ACHN (cell line): Measurements from ENCODE around the gene KIAA1217.

Experiments
- DNase-seq: peaks from one replicate; pipeline ENCODE4 v3.0.0-alpha.2; 2015
- in situ Hi-C: cut with HindIII; loops from 2 replicates; pipeline ENCODE4 v1.10.0; 2017; ENCODE audit warnings: low sequenced_read_pairs, low pct_ligation_motif_present, low pct_unique_long_range_greater_than_20kb

KIAA1217 gene

DNA sequence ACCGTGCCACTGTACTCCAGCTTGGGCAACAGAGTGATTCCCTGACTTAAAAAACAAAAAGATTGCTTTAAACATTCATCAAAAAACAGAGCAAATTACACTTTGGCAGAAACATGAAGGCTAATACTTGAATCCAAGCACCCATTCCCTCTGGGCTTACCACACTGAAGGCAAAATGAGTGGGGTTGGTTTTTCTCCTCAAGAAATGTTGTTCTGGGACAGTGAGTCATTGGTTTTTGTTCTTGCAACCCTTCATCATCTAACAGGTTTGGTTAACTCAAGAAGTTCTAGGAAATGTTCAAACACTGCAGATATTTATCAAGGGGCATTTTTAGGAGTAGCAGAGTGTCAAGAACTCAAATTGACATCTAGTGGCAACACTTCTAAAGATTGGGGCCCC, 60.5 kb downstream of the KIAA1217 start:
- in situ Hi-C loops = no loop called here

DNA sequence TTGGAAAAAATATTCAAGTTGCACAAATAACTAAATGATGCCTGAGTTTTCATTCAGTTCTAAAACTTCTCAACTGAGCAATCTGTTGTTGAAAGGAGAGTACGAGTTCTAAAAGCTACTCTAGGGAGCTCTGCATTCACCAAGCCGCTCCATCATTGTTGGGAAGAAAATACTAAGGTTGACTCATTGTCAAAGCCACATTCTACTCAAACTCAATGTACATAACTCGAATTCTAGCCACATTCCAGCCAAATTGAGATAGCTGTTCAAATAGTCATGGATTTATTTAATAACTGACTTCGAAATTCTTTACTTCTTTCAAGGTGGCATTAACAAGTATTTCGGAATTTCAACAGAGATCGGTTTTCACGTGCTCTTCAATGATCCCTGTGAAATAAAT, 63.4 kb downstream of the KIAA1217 start:
- in situ Hi-C loops = no loop called here

More for the DNA sequence above, 60.5 kb downstream of the KIAA1217 start:
- DNase-seq = no peak

DNA sequence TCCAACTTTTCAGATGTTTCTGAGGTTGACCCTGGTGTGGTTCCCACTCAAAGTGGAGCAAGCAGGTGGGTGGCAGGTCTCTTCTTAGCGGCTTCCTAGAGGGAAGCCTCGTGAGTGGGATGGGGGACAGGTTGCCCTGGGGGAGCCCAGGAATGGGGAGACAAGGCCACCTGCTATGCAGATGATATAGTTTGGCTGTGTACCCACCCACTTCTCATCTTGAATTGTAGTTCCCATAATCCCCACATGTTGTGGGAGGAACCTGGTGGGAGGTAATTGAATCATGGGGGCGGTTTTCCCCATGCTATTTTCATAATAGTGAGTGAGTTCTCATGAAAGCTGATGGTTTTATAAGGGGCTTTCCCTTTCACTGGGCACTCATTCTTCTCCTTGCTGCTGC, 68.3 kb downstream of the KIAA1217 start:
- in situ Hi-C loops = no loop called here
- DNase-seq = no peak

More for the DNA sequence above, 63.4 kb downstream of the KIAA1217 start:
- no peak for DNase-seq

DNA sequence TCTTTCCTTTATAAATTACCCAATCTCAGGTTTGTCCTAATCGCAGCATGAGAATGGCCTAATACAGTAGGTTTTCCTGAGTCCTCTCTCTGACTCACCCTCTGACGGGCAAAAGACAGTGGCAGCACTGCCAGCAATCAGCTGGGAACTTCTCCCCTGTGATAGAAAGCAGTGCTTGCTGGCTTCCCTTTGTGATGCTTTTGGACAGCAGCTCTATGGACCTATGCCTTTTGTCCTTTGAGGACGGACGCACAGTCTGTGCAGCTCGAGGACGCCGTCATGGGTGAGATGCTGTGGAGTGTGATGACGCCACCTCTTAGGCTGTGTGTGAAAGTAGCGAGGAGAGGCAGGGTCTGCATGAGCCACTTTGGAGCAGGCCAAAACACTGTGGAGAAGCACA, 68.8 kb downstream of the KIAA1217 start:
- in situ Hi-C loops = no loop called here
- DNase-seq = no peak

DNA sequence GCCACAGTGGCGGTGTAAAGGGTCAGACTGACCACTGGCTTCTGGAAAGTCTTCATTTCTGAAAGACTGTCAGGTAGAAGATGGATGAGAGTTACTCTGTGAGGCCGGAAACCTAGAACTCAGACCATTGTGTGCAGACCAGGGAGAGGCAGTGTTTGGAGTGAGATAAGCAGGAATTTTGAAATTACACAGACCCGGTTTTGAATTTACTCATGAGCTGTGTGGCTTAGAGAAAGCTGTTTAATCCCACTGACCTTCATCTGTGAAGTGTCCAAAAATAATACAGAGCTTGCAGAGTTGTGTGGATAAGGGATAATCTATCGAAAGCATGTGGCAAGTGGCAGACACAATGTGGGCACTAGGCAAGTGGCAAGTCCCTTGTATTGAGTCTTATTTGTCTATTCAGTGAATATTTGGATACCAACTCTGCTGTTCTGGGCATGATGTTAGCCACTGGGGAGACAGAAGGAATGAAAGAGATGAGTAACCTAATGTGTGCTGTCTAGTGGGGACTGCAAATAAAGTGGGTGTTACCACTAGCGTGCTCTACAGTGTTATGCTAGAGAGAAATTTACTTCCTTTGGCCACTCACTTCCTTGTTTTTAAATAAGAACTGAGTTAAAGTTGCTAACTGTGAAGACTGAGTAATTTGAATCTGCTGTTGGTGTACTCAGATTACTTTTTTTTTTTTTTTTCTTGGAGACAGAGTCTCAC, 69.4 kb downstream of the KIAA1217 start:
- in situ Hi-C loops = no loop called here
- DNase-seq = no peak

DNA sequence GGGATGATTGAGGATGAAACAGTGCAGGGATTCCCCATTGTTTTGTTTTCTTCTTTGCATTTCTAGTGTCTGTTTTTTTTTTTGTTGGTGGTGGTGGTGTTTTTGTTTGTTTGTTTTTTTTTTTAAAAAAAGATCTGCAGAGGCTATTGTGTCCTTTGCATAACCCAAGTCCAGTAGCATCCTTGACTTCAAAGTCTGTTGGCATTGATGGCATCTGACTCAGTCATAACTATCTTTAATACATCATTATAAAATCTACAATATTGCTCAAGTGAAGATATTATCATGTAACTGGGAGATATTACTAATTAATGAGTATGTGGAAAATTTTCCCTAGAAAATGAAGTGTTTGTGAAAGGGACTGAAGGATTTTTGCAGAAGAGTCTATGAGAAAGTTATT, 70.2 kb downstream of the KIAA1217 start:
- no peak for DNase-seq
- in situ Hi-C loops = no loop called here

DNA sequence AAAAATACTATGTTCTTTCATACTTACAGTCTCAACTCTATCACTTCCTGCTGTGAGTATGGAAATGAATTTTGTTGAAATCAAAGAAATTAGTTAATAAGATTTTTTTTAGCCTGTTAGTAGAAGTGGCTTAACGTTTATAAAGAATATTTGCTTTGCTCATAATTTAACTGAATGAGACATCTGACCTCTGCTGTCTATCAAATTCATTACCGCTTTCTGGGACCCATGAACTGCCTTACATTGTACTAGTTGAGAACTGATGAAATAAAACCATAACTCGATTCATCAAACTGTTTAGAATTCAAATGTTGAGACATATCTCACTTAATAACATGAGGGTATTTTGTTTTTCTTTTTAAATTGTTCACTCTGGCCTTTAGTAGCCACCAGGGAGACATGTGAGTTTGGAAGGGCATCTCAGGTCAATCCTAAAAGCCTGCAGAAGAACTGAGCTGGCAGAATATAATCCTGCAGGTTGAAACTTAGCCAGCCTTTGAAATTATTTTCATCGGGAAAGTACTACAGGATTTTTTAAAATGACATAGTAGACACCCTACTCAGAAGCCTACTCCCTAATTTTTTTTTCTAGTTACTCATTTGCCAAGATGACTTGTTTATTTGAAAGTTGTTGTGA, 78.7 kb downstream of the KIAA1217 start:
- no peak for DNase-seq
- in situ Hi-C loops = no loop called here

DNA sequence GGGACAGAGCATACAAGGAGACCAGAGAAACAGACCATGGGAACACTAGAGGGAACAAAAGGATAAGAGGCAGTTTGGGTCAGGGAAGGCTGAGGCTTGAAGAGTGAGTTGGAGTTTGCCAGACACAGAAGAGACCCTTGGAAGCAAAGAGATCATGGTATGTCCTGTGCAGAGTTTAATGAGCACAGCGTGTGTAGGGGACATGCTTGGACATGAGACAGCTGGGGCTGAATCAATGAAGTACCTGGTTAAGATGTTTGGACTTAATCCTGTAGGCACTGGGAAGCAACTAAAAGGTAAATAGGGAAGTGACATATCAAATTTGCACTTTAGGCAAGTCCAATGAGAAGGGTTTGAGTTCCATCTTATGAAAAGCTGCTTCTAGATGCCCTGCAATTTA, 79.6 kb downstream of the KIAA1217 start:
- in situ Hi-C loops = no loop called here
- no peak for DNase-seq

DNA sequence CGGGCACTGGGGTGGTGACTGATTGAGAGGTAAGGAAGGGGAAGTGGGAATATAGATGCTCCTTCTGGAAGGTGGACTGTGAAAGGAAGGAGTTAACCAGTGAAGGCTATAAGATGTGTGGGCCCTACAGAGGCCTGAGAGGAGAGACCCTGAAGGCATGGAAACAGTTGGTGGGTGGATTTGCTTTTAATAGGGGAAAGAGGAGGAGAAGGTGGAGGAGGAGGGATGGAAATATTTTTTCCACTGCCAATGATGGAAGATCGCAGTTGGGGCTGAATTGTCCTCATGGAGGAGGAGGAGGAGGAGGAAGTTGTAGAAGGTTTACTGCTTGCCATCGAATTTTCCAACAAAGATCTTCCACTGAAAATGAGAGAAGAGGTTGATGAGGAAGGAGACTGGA, 80.3 kb downstream of the KIAA1217 start:
- in situ Hi-C loops = no loop called here
- DNase-seq = no peak

DNA sequence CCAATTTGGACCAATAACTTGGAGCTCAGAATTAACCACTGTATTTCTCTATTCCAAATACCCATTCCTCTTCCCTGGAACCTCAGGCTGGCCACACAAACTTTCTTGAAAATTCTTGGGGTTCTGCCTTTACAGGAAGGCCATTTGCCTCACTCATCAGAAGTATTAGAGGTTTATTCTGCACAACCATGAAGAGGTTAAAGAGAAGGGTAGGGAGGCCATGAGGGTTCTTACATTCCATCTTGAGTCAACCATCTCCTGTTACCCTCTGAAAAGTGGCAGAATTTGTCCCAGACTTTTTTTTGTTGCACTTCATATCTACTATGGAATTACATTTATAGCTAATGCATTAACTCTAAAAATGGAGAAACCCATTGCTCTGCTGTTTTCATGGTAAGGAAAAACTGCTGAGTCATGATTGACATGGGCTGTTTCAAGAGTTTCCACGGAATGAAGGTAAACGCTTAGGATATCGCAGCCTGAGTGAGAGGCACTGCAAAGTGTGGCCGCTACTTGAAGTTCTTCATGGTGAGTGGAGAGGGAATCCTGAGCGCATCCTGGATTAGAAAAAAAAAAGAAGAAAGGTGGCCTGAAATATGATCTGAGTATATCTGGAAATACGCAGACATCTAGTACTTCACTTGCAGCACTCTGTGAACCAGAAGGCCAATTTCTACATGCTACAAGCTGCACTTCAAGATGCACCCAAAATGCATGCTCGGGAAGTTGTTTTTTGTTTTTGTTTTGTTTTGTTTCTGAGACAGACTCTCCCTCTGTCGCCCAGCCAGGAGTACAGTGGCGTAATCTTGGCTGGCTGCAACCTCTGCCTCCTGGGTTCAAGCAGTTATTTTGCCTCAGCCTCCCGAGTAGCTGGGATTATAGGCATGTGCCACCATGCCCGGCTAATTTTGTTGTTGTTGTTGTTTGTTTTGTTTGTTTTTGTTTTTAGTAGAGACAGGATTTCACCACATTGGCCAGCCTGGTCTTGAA, 83.7 kb downstream of the KIAA1217 start:
- in situ Hi-C loops = no loop called here
- no peak for DNase-seq

DNA sequence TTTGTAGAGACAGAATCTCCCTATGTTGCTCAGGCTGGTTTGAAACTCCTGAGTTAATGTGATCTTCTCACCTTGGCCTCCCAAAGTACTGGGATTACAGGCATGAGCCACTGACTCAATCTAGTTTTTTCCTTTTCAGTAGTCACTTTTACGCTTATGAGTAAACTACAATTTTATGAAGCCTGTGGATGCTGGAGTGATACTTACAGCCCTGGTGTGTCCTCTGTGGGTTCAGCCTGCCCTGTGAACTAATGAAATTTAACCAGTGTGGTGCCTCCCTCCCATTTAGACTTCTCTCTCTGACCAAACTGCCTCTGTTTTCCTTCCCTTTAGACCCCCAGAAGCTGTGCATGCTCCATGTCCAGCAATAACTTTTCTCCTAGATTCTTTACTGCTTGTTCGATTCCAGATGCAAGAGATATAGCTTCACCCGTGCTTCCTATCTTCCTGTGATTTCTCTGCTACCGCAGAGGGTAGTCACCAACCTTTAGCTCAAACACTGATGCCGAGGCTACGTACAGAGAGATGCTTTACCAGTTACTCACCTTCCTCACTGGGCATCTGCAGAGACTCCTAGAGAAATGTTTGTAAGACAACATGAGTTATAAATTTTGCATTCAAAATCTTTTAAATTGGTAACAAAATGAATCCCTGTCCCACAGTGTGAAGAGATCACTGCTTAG, 90.8 kb downstream of the KIAA1217 start:
- DNase-seq = peak; percentile 40
- in situ Hi-C loops = no loop called here

DNA sequence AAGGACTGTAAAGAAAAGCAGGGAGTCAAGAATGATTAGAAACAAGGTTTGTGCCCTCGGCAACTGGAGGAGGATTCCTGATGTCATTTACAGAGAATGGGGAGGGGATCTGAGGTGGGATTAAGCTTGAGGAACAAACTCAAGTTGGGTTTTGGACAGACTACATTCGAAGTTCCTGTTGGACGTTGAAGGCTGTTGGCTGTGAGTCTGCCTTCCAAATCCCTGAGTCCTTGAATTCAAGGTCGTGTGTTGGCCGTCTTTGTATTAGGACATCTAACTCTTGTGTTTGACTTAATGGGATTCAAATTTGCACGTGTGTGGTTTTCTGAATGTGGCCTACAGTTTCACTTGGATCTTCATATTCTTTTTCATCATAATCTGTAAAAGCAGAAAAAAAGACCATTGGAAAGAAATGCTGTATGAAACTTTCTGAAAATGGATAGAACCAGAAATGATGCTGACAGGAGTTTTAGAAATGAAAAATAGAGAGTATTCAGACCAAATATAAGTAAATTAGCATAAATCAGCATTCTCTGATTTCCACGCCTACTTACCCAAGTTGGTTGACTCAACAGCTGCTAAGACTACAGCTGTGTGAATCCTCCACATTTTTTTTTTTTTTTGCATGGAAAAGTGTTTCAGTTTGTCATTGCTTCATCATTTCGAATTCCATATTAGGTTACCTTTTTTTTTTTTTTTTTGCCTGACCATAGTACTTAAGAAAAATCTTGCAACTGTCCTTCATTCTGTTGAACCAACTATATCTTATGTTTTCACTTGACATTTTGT, 94.8 kb downstream of the KIAA1217 start:
- DNase-seq = no peak
- in situ Hi-C loops = no loop called here

DNA sequence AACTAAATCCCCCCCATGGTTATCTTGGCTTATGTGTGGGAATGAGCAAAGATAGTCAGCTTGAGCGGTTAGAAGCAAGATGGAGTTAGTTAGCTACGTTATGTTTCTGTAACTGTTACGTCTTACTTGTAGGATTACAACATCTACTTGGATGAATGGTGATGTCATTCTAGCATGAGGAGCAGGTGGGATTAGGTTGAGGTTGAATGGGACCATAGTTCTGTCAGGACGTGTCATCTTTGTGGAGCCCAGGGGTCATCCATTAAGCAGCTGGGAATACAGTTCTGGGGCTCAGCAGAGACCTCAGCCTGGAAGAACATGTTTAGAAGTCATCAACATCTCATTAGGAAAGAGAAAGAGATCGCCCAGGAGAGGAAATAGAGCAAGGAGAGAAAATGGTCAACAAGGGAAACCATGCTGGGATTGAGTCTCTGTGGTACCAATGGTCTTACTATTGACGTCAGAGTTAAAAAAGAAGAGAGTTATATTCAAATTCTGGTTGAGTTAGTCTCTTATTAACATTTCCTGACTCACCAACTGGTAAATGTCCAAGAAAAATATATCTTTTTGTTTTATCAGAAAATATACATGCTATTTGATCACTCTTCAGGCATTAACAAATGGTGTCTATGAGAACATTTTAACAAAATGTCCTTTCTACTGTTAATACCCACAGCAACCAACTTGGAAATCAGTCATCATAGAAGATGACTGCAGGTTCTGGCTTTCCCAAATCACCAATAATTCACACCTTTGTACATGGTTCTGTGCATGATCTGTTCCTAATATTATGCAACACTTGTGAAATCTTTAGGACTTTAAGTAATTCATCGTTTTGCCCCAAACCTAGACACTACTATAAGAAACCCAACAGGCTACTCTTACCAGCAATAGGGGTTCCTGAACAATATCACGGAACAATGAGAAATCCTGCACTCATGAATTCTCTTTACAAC, 96.9 kb downstream of the KIAA1217 start:
- DNase-seq = no peak
- in situ Hi-C loops = no loop called here

DNA sequence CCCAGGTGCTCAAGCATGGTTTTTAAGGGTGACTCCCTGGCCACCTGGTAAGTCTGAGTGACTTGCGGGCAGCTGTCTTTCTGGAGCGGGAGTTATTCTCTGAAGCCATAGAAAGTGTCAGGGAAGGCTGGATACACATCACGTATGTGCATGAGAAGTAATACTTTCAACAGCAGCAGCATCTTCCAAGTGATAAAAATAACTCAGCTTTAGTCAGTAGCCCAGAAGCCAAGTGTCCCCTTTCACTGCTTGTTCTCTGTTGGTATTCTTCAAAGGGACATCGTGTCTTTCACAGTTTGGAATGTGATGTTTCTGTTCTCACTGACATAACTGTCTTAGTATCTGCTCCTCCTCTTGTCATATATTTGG, 97.6 kb downstream of the KIAA1217 start:
- in situ Hi-C loops = no loop called here
- no peak for DNase-seq

DNA sequence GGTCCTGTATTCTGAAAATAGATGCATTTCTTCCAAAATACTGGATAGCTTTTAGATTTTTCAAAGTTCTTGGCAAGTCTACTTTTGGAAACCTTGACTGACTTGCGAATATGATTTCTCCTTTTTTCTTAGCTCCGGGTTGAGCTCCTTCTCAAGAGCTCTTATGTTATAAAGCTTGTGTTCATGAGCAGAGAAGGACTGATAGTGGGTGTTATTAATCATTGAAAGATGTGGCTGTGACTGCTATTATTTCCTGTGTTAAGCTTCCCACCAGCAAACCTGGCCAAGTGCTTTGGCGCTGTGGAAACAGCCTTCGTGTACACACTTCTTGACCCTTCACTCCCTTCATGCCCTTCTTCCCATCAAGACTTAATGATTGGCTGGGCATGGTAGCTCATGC, 98.2 kb downstream of the KIAA1217 start:
- DNase-seq = no peak
- in situ Hi-C loops = no loop called here

DNA sequence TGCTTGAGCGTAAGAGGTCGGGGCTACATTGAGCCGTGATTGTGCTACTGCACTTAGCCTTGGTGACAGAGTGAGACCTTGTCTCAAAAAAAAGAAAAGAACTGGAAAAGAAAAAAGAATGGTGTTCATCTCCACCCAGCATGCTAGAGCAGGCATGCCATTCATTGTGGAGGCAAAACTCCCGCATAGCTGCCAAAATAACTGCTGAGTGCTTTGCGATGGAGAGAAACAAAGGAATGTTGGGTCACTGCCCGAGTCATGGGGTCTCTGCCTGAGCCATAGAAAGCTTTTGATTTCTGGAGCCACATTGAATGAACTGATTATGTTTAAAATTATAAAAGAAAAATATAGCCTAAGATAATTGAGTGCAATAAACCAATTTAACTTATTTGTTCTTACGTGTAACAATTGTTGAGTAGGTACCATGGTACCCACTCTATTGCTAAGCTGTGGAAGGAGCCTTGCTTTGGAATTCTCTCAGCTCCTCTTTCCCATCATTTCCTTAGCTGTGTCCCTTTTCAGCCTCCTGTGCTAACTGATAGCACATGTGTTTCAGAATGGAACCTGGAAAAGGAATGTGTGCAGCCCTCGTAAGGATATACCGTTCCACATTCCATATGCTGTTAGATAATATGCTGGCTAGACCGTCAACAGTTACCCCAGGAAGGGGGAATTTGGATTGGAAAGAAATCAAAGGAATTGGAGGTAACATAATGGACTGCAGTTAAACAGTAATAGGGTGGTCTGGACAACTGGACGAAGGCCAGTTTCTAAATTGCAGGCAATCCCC, 99.0 kb downstream of the KIAA1217 start:
- no peak for DNase-seq
- in situ Hi-C loops = no loop called here
